ENCODE results near the gene TP53INP2. TPM values are rescaled to one million over a fixed set of nuclear protein-coding genes. Genes with fewer than 3 reads are reported as not detected.

Gene TP53INP2
- total RNA-seq, 6 experiments from 2014 or later: 5.8 to 24.1 (median 12.7) TPM

DNA sequence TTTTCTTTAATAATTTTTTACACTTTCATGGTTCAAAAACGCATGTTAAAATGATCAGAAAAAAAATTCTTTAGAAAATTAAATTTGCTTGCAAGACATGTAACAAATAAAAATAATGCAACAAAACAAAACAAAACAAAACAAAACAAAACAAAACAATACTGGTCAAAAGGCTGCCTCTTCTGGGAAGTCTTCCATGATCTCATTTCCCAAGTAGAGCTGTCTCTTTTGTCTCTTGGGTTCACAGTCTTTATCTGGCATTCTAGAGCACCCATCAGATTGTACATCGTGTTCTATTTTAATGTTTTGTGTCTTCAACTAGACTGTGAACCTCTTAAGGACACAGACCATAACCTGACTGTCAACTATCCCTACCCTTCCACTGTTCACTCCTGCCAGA, 25.3 kb downstream of the TP53INP2 start:
- intact Hi-C loops (cut with DNase I): no loop called here
- ATAC-seq (no peak), DNase-seq (no peak)
- Histone ChIP-seq H3K4me3 (no peak overlapping the region), H3K4me1 (no peaks in the 10 kb centered on the region), H3K27ac (no peak overlapping the region), H3K36me3 (peaks cover 0 to 36% (median under 1%) of the 10 kb centered on the region in 4 donors), H3K9me3 (no peaks in the 10 kb centered on the region), H3K27me3 (no peaks in the 10 kb centered on the region)
- 94% methylated on average over 2 of the region's 2 CpGs for WGBS (ENCODE audit: insufficient coverage, low coverage, low lambda C conversion rate, missing lambda C conversion rate)
- no peak for TF ChIP-seq POLR2A (IDR thresholded peaks at IDR 0.05)
- TF ChIP-seq, protein P1, sequence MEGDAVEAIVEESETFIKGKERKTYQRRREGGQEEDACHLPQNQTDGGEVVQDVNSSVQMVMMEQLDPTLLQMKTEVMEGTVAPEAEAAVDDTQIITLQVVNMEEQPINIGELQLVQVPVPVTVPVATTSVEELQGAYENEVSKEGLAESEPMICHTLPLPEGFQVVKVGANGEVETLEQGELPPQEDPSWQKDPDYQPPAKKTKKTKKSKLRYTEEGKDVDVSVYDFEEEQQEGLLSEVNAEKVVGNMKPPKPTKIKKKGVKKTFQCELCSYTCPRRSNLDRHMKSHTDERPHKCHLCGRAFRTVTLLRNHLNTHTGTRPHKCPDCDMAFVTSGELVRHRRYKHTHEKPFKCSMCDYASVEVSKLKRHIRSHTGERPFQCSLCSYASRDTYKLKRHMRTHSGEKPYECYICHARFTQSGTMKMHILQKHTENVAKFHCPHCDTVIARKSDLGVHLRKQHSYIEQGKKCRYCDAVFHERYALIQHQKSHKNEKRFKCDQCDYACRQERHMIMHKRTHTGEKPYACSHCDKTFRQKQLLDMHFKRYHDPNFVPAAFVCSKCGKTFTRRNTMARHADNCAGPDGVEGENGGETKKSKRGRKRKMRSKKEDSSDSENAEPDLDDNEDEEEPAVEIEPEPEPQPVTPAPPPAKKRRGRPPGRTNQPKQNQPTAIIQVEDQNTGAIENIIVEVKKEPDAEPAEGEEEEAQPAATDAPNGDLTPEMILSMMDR (IDR thresholded peaks at IDR 0.05): no peak

- H3K9me3 ChIP-seq: no peaks in the 10 kb centered on the region
- WGBS (ENCODE audit: insufficient coverage, low coverage, low lambda C conversion rate, missing lambda C conversion rate): 100% methylated on average over 1 of the region's 1 CpG
- intact Hi-C loops (cut with DNase I): no loop called here
- no peaks in the 10 kb centered on the region for H3K4me1 ChIP-seq
- DNase-seq (no peak), ATAC-seq (no peak)
- H3K4me3 ChIP-seq: no peak overlapping the region
- no peaks in the 10 kb centered on the region for H3K27me3 ChIP-seq
- H3K36me3 ChIP-seq: peaks cover 0 to 13% (median under 1%) of the 10 kb centered on the region in 4 donors
- TF ChIP-seq, protein P1 (IDR thresholded peaks at IDR 0.05): no peak
- no peak for TF ChIP-seq POLR2A (IDR thresholded peaks at IDR 0.05)
- H3K27ac ChIP-seq: no peak overlapping the region
Measured at GRCh38 chr20:34732523-34732922, 28.4 kb downstream of the TP53INP2 start.

GRCh38 chr20:34736106-34736735, 32.1 kb downstream of the TP53INP2 start:
- Histone ChIP-seq H3K4me1 (no peaks in the 10 kb centered on the region), H3K27me3 (no peaks in the 10 kb centered on the region), H3K36me3 (peaks cover 0 to 11% (median under 1%) of the 10 kb centered on the region in 4 donors), H3K4me3 (no peak overlapping the region), H3K27ac (no peak overlapping the region), H3K9me3 (no peaks in the 10 kb centered on the region)
- ATAC-seq (no peak), DNase-seq (no peak)
- intact Hi-C loops (cut with DNase I): no loop called here
- WGBS (ENCODE audit: insufficient coverage, low coverage, low lambda C conversion rate, missing lambda C conversion rate): 58% methylated on average over 4 of the region's 6 CpGs
- TF ChIP-seq POLR2A (IDR thresholded peaks at IDR 0.05): no peak
- TF ChIP-seq, protein P1 (IDR thresholded peaks at IDR 0.05): no peak

DNA sequence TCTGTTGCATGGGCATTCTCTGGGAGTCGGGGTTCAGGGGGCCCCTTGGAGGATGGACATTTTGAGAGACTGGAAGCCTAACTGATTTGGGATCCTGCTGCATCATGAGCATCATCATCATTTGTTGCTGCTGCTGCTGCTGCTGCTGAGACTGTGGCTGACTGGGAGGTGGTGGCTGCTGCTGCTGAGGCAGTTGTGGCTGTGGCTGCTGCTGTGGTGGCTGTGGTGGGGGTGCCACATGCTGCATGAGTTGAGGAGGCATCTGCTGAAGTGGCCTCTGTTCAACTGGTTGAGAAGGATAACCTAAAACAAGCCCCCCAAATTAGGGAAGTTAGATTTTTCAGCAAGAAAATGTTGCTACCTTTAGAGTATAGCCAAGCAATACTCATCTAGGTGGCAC, 38.9 kb downstream of the TP53INP2 start:
- Histone ChIP-seq H3K36me3 (peaks cover 0 to 45% (median 15%) of the 10 kb centered on the region in 4 donors), H3K4me1 (no peaks in the 10 kb centered on the region), H3K27ac (no peak overlapping the region), H3K27me3 (no peaks in the 10 kb centered on the region), H3K4me3 (no peak overlapping the region), H3K9me3 (no peaks in the 10 kb centered on the region)
- DNase-seq (no peak), ATAC-seq (no peak)
- intact Hi-C loops (cut with DNase I): no loop called here
- WGBS (ENCODE audit: insufficient coverage, low coverage, low lambda C conversion rate, missing lambda C conversion rate): 100% methylated on average over 1 of the region's 1 CpG
- TF ChIP-seq, protein P1 (IDR thresholded peaks at IDR 0.05): no peak
- no peak for TF ChIP-seq POLR2A (IDR thresholded peaks at IDR 0.05)
